B cell (primary cell): ENCODE results near the gene RNF217. TPM values are rescaled to one million over a fixed set of nuclear protein-coding genes. Genes with fewer than 3 reads are reported as not detected.

Experiments
- ATAC-seq: fragments of 200-7000 bp; cut with Tn5 transposase; one replicate; pipeline ENCODE4 v1.10.0; 2021; ENCODE audit warnings: low read depth, mild to moderate bottlenecking, moderate number of reproducible peaks, moderate library complexity
- CTCF ChIA-PET: fragments of 350-600 bp; sonication (Branson Sonifier 250); formaldehyde crosslinking; loops from one replicate; lab custom pipeline; 2021; ENCODE audit warnings: antibody characterized with exemption, inconsistent platforms; lab: Charles Lee
- POLR2A ChIA-PET: fragments of 350-600 bp; sonication (Branson Sonifier 250); formaldehyde crosslinking; loops from one replicate; lab custom pipeline; 2021; ENCODE audit warnings: antibody characterized with exemption; lab: Charles Lee
- DNase-seq: peaks from one replicate; pipeline ENCODE4 v3.0.0; 2013
- H2AFZ ChIP-seq: 2 replicates; pipeline ENCODE4 v1.6.1; 2012; ENCODE audit warnings: mild to moderate bottlenecking, low read depth, low read length; ENCODE audit not compliant: insufficient read depth, poor library complexity, severe bottlenecking
- H3K27ac ChIP-seq, 2 donors: 1 replicate in 1 of 2; 2 replicates in 1 of 2; pipeline ENCODE4 v1.5.1; 2012 to 2013; ENCODE audit warnings: low read length in 2 of 2, mild to moderate bottlenecking in 2 of 2, moderate library complexity in 1 of 2
- H3K27me3 ChIP-seq, 4 experiments: fragments of 200-600 bp in 1 of 4; sonication (generic) in 1 of 4; replicated peaks in 1 of 4; 1 replicate in 2 of 4; 2 replicates in 2 of 4; pipeline versions ENCODE4 v1.6.1 to v1.7.0; 2013 to 2016; ENCODE audit warnings: low read length in 3 of 4, mild to moderate bottlenecking in 2 of 4, mixed read lengths in 1 of 4, moderate library complexity in 1 of 4; ENCODE audit not compliant: insufficient read depth in 4 of 4, control insufficient read depth in 3 of 4; ENCODE audit errors: control extremely low read depth in 1 of 4
- H3K36me3 ChIP-seq, 2 experiments: replicated peaks in 1 of 2; 1 replicate in 1 of 2; 2 replicates in 1 of 2; pipeline versions ENCODE4 v1.6.1 to v1.7.1; 2013; ENCODE audit warnings: low read length in 1 of 2; ENCODE audit not compliant: insufficient read depth in 2 of 2, control insufficient read depth in 1 of 2; ENCODE audit errors: control extremely low read depth in 1 of 2, extremely low read depth in 1 of 2
- H3K4me1 ChIP-seq, 2 donors: fragments of 200-600 bp in 1 of 2; sonication (generic) in 1 of 2; 1 replicate in 1 of 2; 2 replicates in 1 of 2; pipeline versions ENCODE4 v1.5.1 to v1.6.1; 2013 to 2017; ENCODE audit warnings: low read length in 2 of 2; ENCODE audit not compliant: control insufficient read depth in 2 of 2, insufficient read depth in 2 of 2
- H3K4me2 ChIP-seq: replicated peaks from 2 replicates; pipeline ENCODE3; 2012; ENCODE audit warnings: mild to moderate bottlenecking, low read depth, low read length; ENCODE audit not compliant: poor library complexity, severe bottlenecking
- H3K4me3 ChIP-seq, 5 experiments: fragments of 200-600 bp in 1 of 5; sonication (generic) in 1 of 5; 1 replicate in 3 of 5; 2 replicates in 2 of 5; pipeline versions ENCODE4 v1.5.1 to v1.7.0; 2011 to 2016; ENCODE audit warnings: low read length in 4 of 5, mild to moderate bottlenecking in 4 of 5, low read depth in 2 of 5, control low read depth in 1 of 5, moderate library complexity in 1 of 5; ENCODE audit not compliant: insufficient read depth in 1 of 5; ENCODE audit errors: control extremely low read depth in 1 of 5, extremely low read depth in 1 of 5
- H3K79me2 ChIP-seq: fragments of 200-600 bp; sonication (generic); one replicate; pipeline ENCODE4 v1.6.0; 2016; ENCODE audit warnings: low read length; ENCODE audit not compliant: control insufficient read depth, insufficient read depth
- H3K9ac ChIP-seq: fragments of 200-600 bp; sonication (generic); 2 replicates; pipeline ENCODE4 v1.6.1; 2017; ENCODE audit warnings: mild to moderate bottlenecking, low read length, moderate library complexity
- H3K9me3 ChIP-seq, 3 donors: one replicate each; pipeline versions ENCODE4 v1.6.1 to v1.7.1; 2013; ENCODE audit warnings: low read length in 2 of 3; ENCODE audit not compliant: control insufficient read depth in 2 of 3, insufficient read depth in 1 of 3; ENCODE audit errors: control extremely low read depth in 1 of 3
- H4K20me1 ChIP-seq: 2 replicates; pipeline ENCODE4 v1.6.0; 2012; ENCODE audit warnings: mild to moderate bottlenecking, low read length; ENCODE audit not compliant: insufficient read depth, control insufficient read depth, poor library complexity, severe bottlenecking
- H3K27ac Mint-ChIP-seq: one replicate; pipeline ENCODE4 v1.8.0; 2021; ENCODE audit warnings: mixed read lengths
- H3K27me3 Mint-ChIP-seq: one replicate; pipeline ENCODE4 v1.8.0; 2021; ENCODE audit warnings: mixed read lengths
- H3K4me1 Mint-ChIP-seq: one replicate; pipeline ENCODE4 v1.8.0; 2021; ENCODE audit warnings: mixed read lengths
- H3K4me3 Mint-ChIP-seq: one replicate; pipeline ENCODE4 v1.8.0; 2021; ENCODE audit warnings: mixed read lengths
- H3K9me3 Mint-ChIP-seq: one replicate; pipeline ENCODE4 v1.8.0; 2022; ENCODE audit warnings: mixed read lengths; ENCODE audit not compliant: insufficient read depth
- EZH2 ChIP-seq: IDR thresholded peaks from 2 replicates; pipeline ENCODE4 v1.6.1; 2012; ENCODE audit warnings: borderline replicate concordance, low read depth, mild to moderate bottlenecking, moderate library complexity, low read length; ENCODE audit not compliant: insufficient read depth, poor library complexity, severe bottlenecking
- WGBS: methylation state at CpG from one replicate; pipeline ENCODE4 v1.1.5; 2013; ENCODE audit warnings: missing lambda C conversion rate; ENCODE audit not compliant: insufficient coverage; 5-methylcytosine and 5-hydroxymethylcytosine counted together
- intact Hi-C: fragments of 100-400 bp; cut with micrococcal nuclease; formaldehyde crosslinking; loops from one replicate; pipeline ENCODE4 v1.10.0; 2022
- polyA plus RNA-seq: library from polyadenylated mRNA; depleted of rRNA; stranded (reverse); fragments of >200 nt; gene quantifications from 2 replicates; pipeline ENCODE4 v1.2.3, GENCODE V29; 2012
- total RNA-seq, 2 donors: library from RNA; stranded (reverse); fragments of 120-200 nt in 1 of 2; gene quantifications; 1 replicate in 1 of 2; 2 replicates in 1 of 2; pipeline versions ENCODE4 v1.2.3 to v1.2.4, GENCODE V29; 2013 to 2022
- TF ChIP-seq, protein P1 (sequence below): fragments of 200-600 bp; IDR thresholded peaks from one replicate; pipeline ENCODE4 v1.8.0; 2022; ENCODE audit warnings: antibody characterized with exemption, mild to moderate bottlenecking

The RNF217 gene
- total and polyA plus RNA-seq, 2 donors (not counting 1 experiment from before 2014, with no cell fraction given): 0.03 TPM; not detected in 1

DNA sequence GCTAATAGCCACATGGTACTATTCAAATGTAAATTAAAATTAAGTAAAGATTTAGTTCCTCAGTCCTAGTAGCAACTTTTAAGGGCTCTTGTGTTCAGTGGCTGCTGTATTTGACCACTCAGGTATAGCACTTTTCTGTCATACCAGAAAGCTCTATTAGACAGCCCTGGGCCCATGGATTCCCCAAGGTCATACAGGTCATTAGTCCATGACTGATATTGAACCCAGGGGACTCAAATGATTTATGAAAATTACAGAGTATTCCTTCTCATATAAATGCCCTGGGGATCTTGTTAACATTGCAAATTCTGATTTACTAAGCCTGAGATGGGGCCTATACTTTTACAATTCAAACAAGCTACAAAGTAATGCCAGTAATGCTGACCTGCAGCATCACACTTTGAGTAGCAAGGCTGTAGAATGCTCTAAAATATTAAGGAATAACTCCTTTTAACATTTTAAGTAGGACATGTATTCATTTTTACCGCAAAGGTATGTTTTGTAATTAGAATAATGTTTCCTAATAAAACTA lies 29.6 kb downstream of the RNF217 start:
- H3K4me1 ChIP-seq: no peaks in the 10 kb centered on the region
- no peak overlapping the region for H3K4me2 ChIP-seq
- TF ChIP-seq, protein P1, sequence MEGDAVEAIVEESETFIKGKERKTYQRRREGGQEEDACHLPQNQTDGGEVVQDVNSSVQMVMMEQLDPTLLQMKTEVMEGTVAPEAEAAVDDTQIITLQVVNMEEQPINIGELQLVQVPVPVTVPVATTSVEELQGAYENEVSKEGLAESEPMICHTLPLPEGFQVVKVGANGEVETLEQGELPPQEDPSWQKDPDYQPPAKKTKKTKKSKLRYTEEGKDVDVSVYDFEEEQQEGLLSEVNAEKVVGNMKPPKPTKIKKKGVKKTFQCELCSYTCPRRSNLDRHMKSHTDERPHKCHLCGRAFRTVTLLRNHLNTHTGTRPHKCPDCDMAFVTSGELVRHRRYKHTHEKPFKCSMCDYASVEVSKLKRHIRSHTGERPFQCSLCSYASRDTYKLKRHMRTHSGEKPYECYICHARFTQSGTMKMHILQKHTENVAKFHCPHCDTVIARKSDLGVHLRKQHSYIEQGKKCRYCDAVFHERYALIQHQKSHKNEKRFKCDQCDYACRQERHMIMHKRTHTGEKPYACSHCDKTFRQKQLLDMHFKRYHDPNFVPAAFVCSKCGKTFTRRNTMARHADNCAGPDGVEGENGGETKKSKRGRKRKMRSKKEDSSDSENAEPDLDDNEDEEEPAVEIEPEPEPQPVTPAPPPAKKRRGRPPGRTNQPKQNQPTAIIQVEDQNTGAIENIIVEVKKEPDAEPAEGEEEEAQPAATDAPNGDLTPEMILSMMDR: no peak
- TF ChIP-seq EZH2: no peak
- H2AFZ ChIP-seq: no peak overlapping the region
- DNase-seq (no peak), ATAC-seq (no peak)
- Mint-ChIP-seq H3K27ac (no peak overlapping the region), H3K4me3 (no peak overlapping the region), H3K27me3 (no peaks in the 10 kb centered on the region), H3K4me1 (no peaks in the 10 kb centered on the region), H3K9me3 (no peaks in the 10 kb centered on the region)
- no peak overlapping the region for H3K9ac ChIP-seq
- H3K9me3 ChIP-seq: no peaks in the 10 kb centered on the region
- ChIA-PET POLR2A (no interaction called here), CTCF (no interaction called here)
- intact Hi-C loops: no loop called here
- no peak overlapping the region for H3K27ac ChIP-seq
- no peaks in the 10 kb centered on the region for H3K36me3 ChIP-seq
- WGBS: no CpG with 5 or more reads among the region's 1 CpG
- no peaks in the 10 kb centered on the region for H3K79me2 ChIP-seq
- H3K27me3 ChIP-seq: no peaks in the 10 kb centered on the region
- no peaks in the 10 kb centered on the region for H4K20me1 ChIP-seq
- no peak overlapping the region for H3K4me3 ChIP-seq

DNA sequence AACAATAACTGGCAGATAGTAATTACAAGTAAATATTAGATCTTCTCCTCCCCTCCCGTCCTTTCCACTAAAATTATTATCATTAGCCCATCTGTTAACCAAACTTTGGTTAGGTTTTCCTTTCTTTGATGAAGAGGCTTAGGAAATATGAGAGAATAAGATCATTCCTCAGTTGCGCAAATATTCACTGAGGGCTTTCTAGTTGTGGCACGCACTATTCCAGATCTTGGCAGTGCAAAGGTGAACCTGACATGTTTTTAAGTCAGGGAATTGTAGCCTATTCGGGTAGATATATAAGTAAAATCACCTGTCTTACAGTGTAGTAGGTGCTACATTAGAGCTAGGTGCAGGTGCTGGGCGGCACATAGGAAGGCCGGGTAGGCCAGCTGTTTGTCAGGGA lies 31.1 kb downstream of the RNF217 start:
- Histone ChIP-seq H3K27ac (no peak overlapping the region), H3K27me3 (no peaks in the 10 kb centered on the region), H3K36me3 (no peaks in the 10 kb centered on the region), H2AFZ (no peak overlapping the region), H3K9ac (no peak overlapping the region), H3K4me2 (no peak overlapping the region), H3K4me1 (no peaks in the 10 kb centered on the region), H3K9me3 (no peaks in the 10 kb centered on the region), H4K20me1 (no peaks in the 10 kb centered on the region), H3K79me2 (no peaks in the 10 kb centered on the region), H3K4me3 (no peak overlapping the region)
- 98% methylated on average over 5 of the region's 6 CpGs for WGBS
- TF ChIP-seq, protein P1: no peak
- TF ChIP-seq EZH2: no peak
- Mint-ChIP-seq H3K4me3 (no peak overlapping the region), H3K4me1 (no peaks in the 10 kb centered on the region), H3K27me3 (no peaks in the 10 kb centered on the region), H3K27ac (no peak overlapping the region), H3K9me3 (no peaks in the 10 kb centered on the region)
- POLR2A ChIA-PET: no interaction called here
- DNase-seq (no peak), ATAC-seq (no peak)
- intact Hi-C loops: no loop called here
- CTCF ChIA-PET: no interaction called here
